IgD-negative memory B cell (primary cell): ENCODE measurements around the gene BTN3A1. TPM values are rescaled to one million over a fixed set of nuclear protein-coding genes. Genes with fewer than 3 reads are reported as not detected.
"Not testable (repeated sequence)": the region's sequence is repeated elsewhere in the genome, so short reads cannot be mapped to it uniquely, and the experiment has no call there.

Source experiments
- H3K27ac Mint-ChIP-seq, 3 donors: one replicate each; pipeline ENCODE4 v1.8.0; 2020 to 2022; ENCODE audit warnings: mild to moderate bottlenecking in 3 of 3, mixed read lengths in 3 of 3, moderate library complexity in 1 of 3
- H3K27me3 Mint-ChIP-seq: one replicate; pipeline ENCODE4 v1.8.0; 2021; ENCODE audit warnings: mixed read lengths
- H3K36me3 Mint-ChIP-seq: one replicate; pipeline ENCODE4 v1.8.0; 2020; ENCODE audit warnings: mild to moderate bottlenecking, mixed read lengths
- H3K4me1 Mint-ChIP-seq, 3 donors: one replicate each; pipeline ENCODE4 v1.8.0; 2020 to 2022; ENCODE audit warnings: mixed read lengths in 3 of 3, mild to moderate bottlenecking in 1 of 3
- H3K4me3 Mint-ChIP-seq, 4 donors: one replicate each; pipeline ENCODE4 v1.8.0; 2020 to 2022; ENCODE audit warnings: mild to moderate bottlenecking in 4 of 4, mixed read lengths in 4 of 4, moderate library complexity in 3 of 4
- H3K9me3 Mint-ChIP-seq, 3 donors: one replicate each; pipeline ENCODE4 v1.8.0; 2020 to 2021; ENCODE audit warnings: mixed read lengths in 3 of 3, mild to moderate bottlenecking in 1 of 3
- polyA plus RNA-seq: library from polyadenylated mRNA; unstranded; fragments of 300-500 nt; fragmentation: Illumina TruSeq; gene quantifications from one replicate; pipeline ENCODE4 v1.2.3, GENCODE V29; 2021

Gene BTN3A1
- 38.6 TPM for polyA plus RNA-seq

- no peaks in the 10 kb centered on the region for H3K9me3 Mint-ChIP-seq
- peaks cover 14% of the 10 kb centered on the region for H3K36me3 Mint-ChIP-seq
- H3K27me3 Mint-ChIP-seq, result no peaks in the 10 kb centered on the region
- H3K4me3 Mint-ChIP-seq, result peak within 1 kb of the TSS; percentile 98 to 100 (median 100)
- H3K27ac Mint-ChIP-seq, result peak within 1 kb of the TSS; percentile 92 to 99 (median 98)
- H3K4me1 Mint-ChIP-seq, result peaks cover 39 to 51% (median 45%) of the 10 kb centered on the region in 3 donors
These were observed at the start of gene BTN3A1 for GRCh38 chr6:26401987-26402658. BTN3A1 (plus strand) TSS chr6:26402275; CDS start chr6:26405564, 3,289 bp downstream.

DNA sequence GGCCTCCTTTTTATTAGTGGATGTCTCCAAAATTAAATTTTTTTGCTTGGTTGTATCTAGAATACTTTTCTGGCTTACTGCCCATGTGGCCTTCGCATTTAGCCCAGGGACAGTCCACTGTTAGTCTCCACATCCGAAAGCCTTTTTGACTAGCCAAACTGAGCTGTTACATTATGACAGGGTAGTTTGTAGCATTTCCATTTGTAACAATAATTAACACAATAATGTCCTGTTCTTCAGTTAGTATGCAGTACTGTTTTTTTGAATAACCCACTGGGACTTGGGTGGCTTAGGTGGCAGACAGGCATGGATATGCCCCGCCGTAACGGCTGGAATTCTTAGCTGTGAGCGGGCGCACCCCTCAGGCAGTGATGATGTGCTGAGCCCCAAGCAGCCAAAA, 49.8 kb upstream of the BTN3A1 start:
- H3K27me3 Mint-ChIP-seq, result peaks cover 25% of the 10 kb centered on the region
- no peak overlapping the region for H3K27ac Mint-ChIP-seq
- no peak overlapping the region for H3K4me3 Mint-ChIP-seq
- no peaks in the 10 kb centered on the region for H3K9me3 Mint-ChIP-seq
- no peaks in the 10 kb centered on the region for H3K4me1 Mint-ChIP-seq
- peaks cover 2% of the 10 kb centered on the region for H3K36me3 Mint-ChIP-seq

- H3K36me3 Mint-ChIP-seq, result no peaks in the 10 kb centered on the region
- H3K4me1 Mint-ChIP-seq, result peaks cover 4 to 8% (median 8%) of the 10 kb centered on the region in 3 donors
- no peaks in the 10 kb centered on the region for H3K9me3 Mint-ChIP-seq
- H3K27ac Mint-ChIP-seq, result no peak overlapping the region
- H3K27me3 Mint-ChIP-seq, result peaks cover 32% of the 10 kb centered on the region
- no peak overlapping the region for H3K4me3 Mint-ChIP-seq
These were observed 47.9 kb upstream of the BTN3A1 start for GRCh38 chr6:26354162-26354561.

- Mint-ChIP-seq H3K9me3 (no peaks in the 10 kb centered on the region), H3K27ac (peak overlapping the region in 1 of 3 donors; percentile 59), H3K4me1 (peaks cover 5 to 8% (median 8%) of the 10 kb centered on the region in 3 donors), H3K36me3 (no peaks in the 10 kb centered on the region), H3K27me3 (peaks cover 33% of the 10 kb centered on the region), H3K4me3 (no peak overlapping the region)
These were observed 46.7 kb upstream of the BTN3A1 start for GRCh38 chr6:26355366-26355765.

DNA sequence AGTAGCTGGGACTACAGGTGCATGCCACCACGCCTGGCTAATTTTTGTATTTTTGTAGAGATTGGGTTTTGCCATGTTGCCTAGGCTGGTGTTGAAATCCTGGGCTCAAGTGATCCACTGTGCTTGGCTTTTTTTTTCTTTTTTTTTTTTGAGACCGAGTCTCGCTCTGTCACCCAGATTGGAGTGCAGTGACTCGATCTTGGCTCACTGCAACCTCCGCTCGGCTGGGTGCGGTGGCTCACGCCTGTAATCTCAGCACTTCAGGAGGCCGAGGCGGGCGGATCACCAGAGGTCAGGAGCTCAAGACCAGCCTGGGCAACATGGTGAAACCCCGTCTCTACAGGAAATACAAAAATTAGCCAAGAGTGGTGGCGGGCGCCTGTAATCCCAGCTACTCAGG, 44.5 kb upstream of the BTN3A1 start:
- H3K4me1 Mint-ChIP-seq, result peaks cover 15 to 20% (median 15%) of the 10 kb centered on the region in 3 donors
- H3K4me3 Mint-ChIP-seq, H3K9me3 Mint-ChIP-seq, H3K36me3 Mint-ChIP-seq: not testable (repeated sequence)
- H3K27ac Mint-ChIP-seq, result peak overlapping the region in 1 of 3 donors; percentile 31
- H3K27me3 Mint-ChIP-seq, result peaks cover 42% of the 10 kb centered on the region

- H3K9me3 Mint-ChIP-seq, result peaks cover 0 to 2% (median 0%) of the 10 kb centered on the region in 3 donors
- peak overlapping the region in 1 of 4 donors; percentile 30 for H3K4me3 Mint-ChIP-seq
- peaks cover 17 to 22% (median 21%) of the 10 kb centered on the region in 3 donors for H3K4me1 Mint-ChIP-seq
- H3K27ac Mint-ChIP-seq, result peak overlapping the region in 1 of 3 donors; percentile 72
- H3K36me3 Mint-ChIP-seq, result no peaks in the 10 kb centered on the region
- H3K27me3 Mint-ChIP-seq, result peaks cover 41% of the 10 kb centered on the region
These were observed 43.5 kb upstream of the BTN3A1 start for GRCh38 chr6:26358511-26358981.

GRCh38 chr6:26359765-26360164, 42.3 kb upstream of the BTN3A1 start:
- Mint-ChIP-seq H3K27ac (peak overlapping the region in 2 of 3 donors; percentile 12 to 54), H3K4me1 (peaks cover 21 to 29% (median 23%) of the 10 kb centered on the region in 3 donors)

GRCh38 chr6:26360451-26361416, 41.3 kb upstream of the BTN3A1 start:
- Mint-ChIP-seq H3K27ac (peak overlapping the region; percentile 12 to 54 (median 36)), H3K9me3 (peaks cover 0 to 2% (median 0%) of the 10 kb centered on the region in 3 donors), H3K4me3 (peak overlapping the region; percentile 8 to 39 (median 18)), H3K36me3 (no peaks in the 10 kb centered on the region), H3K4me1 (peaks cover 21 to 29% (median 23%) of the 10 kb centered on the region in 3 donors), H3K27me3 (peaks cover 25% of the 10 kb centered on the region)

More at GRCh38 chr6:26359765-26360164, 42.3 kb upstream of the BTN3A1 start:
- Mint-ChIP-seq H3K36me3 (no peaks in the 10 kb centered on the region), H3K27me3 (peaks cover 33% of the 10 kb centered on the region), H3K9me3 (peaks cover 0 to 2% (median 0%) of the 10 kb centered on the region in 3 donors), H3K4me3 (no peak overlapping the region)

- peaks cover 21 to 32% (median 25%) of the 10 kb centered on the region in 3 donors for H3K4me1 Mint-ChIP-seq
- H3K36me3 Mint-ChIP-seq, result no peaks in the 10 kb centered on the region
- H3K27ac Mint-ChIP-seq, result peak overlapping the region in 2 of 3 donors; percentile 12 to 85
- peak overlapping the region in 1 of 4 donors; percentile 39 for H3K4me3 Mint-ChIP-seq
- peaks cover 20% of the 10 kb centered on the region for H3K27me3 Mint-ChIP-seq
- peaks cover 0 to 2% (median 0%) of the 10 kb centered on the region in 3 donors for H3K9me3 Mint-ChIP-seq
These were observed 40.5 kb upstream of the BTN3A1 start for GRCh38 chr6:26361544-26361943.

- H3K27me3 Mint-ChIP-seq, result peaks cover 20% of the 10 kb centered on the region
- peaks cover 25 to 38% (median 31%) of the 10 kb centered on the region in 3 donors for H3K4me1 Mint-ChIP-seq
- peak overlapping the region in 1 of 4 donors; percentile 62 for H3K4me3 Mint-ChIP-seq
These were observed 39.8 kb upstream of the BTN3A1 start for GRCh38 chr6:26362093-26362835.

GRCh38 chr6:26362836-26363220, 39.2 kb upstream of the BTN3A1 start:
- Mint-ChIP-seq H3K36me3 (no peaks in the 10 kb centered on the region), H3K27me3 (peaks cover 16% of the 10 kb centered on the region), H3K4me1 (peaks cover 27 to 40% (median 35%) of the 10 kb centered on the region in 3 donors), H3K27ac (peak overlapping the region in 2 of 3 donors; percentile 2 to 30), H3K9me3 (peaks cover 0 to 2% (median 0%) of the 10 kb centered on the region in 3 donors), H3K4me3 (peak overlapping the region in 2 of 4 donors; percentile 9 to 62)

More at GRCh38 chr6:26362093-26362835, 39.8 kb upstream of the BTN3A1 start:
- H3K36me3 Mint-ChIP-seq, result no peaks in the 10 kb centered on the region
- peaks cover 0 to 2% (median 0%) of the 10 kb centered on the region in 3 donors for H3K9me3 Mint-ChIP-seq
- peak overlapping the region in 2 of 3 donors; percentile 2 to 30 for H3K27ac Mint-ChIP-seq

GRCh38 chr6:26363882-26364701, 38.0 kb upstream of the BTN3A1 start:
- peaks cover 0 to 2% (median 0%) of the 10 kb centered on the region in 3 donors for H3K9me3 Mint-ChIP-seq
- peaks cover 12% of the 10 kb centered on the region for H3K27me3 Mint-ChIP-seq
- no peak overlapping the region for H3K27ac Mint-ChIP-seq
- peaks cover 25 to 39% (median 30%) of the 10 kb centered on the region in 3 donors for H3K4me1 Mint-ChIP-seq
- peaks cover under 1% of the 10 kb centered on the region for H3K36me3 Mint-ChIP-seq
- no peak overlapping the region for H3K4me3 Mint-ChIP-seq

GRCh38 chr6:26365633-26365995, 36.5 kb upstream of the BTN3A1 start:
- H3K4me1 Mint-ChIP-seq, result peaks cover 27 to 50% (median 40%) of the 10 kb centered on the region in 3 donors

More at GRCh38 chr6:26365633-26365995, 36.5 kb upstream of the BTN3A1 start:
- Mint-ChIP-seq H3K4me3 (peak overlapping the region in 1 of 4 donors; percentile 88), H3K9me3 (peaks cover 0 to 2% (median 0%) of the 10 kb centered on the region in 3 donors), H3K27ac (no peak overlapping the region), H3K36me3 (peaks cover 5% of the 10 kb centered on the region), H3K27me3 (peaks cover 9% of the 10 kb centered on the region)
